GM18517 (cell line): Measurements from ENCODE around the gene CXXC4.

ENCODE experiments used
- ATAC-seq: cut with Tn5 transposase; IDR thresholded peaks from one replicate; pipeline ENCODE4 v1.9.1; 2021; ENCODE audit warnings: mild to moderate bottlenecking, moderate library complexity; ENCODE audit not compliant: unreplicated experiment

The CXXC4 gene

DNA sequence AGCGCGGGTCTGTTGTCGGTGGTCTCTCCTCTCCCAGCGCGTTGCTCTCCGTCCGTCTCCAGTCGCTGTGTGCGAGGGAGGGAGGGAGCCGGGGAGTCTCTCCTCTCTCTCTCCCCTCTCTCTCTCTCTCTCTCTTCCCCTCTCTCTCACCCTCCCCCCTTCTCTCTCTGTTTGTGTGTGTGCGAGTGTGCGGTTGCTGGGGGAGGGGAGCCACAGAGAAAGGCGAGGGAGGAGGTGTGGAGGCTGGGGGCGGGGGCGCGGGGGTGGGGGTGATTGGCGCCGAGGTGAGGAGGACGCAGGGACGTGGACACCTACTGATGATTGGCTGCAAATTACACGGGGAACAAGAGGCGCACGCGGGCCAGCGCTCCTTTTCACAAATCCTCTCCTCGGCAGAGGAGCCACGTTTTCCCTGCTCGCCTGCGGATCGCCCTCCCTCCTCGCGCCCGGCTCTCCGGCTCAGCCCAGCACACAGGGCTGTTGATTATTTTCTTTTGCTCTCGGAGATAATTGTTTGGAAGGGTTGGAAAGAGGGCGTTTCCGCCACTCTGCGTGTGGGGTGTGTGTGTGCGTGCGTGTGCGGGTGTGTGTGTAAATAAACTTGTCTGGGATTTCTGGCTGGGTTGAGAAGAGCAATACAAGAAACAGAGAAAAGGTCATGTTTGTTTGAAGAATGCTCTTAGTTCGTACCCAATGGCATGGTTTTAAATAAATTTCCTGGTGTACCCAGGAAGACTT, at the start of gene CXXC4:
Gene CXXC4 (minus strand): TSS at position 73 of the 738 bp plus-strand sequence. CDS start 3,092 bp downstream, outside the sequence.
- ATAC-seq, result peak; percentile 21

DNA sequence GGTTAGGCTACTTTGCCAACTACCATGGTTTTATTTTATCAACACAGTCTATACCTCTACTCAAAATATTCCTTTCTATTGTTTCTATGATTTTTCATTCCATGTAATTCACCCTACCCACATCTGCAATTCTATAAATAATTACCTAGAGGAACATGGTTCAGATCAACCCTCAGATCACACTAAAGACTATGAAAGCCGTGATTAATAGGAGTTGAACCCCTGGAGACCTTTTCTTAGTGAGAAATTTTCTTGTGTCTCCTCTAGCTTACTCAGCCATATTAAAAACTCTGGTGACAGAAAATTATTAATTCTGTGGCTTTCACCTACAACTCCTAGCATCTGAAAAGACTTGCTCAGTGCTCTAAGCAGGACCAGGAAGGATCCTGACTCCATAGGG, 38.5 kb upstream of the CXXC4 start:
- ATAC-seq, result no peak

DNA sequence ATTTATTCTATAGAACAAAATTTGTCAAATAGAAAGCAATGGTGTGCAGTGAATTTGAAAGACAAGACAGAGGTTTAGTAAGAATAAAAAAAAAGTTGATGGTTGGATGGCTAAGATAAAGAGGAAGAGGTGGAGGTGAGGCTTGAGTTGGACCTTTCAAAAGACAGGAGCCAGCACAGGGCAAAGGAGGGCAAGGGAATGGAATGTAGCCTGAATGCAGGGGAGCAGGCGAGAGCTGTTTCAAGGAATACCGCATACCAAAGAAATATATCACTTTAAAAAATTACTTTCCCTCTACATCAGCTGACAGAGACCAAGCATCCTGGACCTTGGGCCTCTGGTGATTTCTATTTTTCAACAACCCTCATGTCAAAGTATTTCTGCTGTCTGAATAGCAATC, 38.0 kb upstream of the CXXC4 start:
- ATAC-seq, result no peak

DNA sequence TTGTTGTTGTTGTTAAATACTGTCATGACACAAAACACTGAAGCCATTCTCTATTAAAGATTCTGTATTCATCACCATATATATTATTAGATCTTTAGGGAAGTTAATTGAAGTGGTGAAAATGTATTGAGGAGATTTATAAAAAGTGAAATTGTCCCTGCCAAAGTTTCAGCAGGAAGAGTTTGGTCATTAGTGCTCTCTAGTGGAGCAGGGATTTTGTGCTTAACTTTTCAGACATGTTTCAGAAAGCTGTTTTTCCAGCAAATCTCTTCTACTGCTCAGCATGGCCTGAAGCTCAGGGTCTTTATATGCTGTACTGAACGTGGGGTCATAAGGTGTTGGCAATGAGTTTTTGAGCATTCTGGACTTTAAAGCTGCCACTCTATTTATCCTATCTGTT, 36.7 kb upstream of the CXXC4 start:
- no peak for ATAC-seq

DNA sequence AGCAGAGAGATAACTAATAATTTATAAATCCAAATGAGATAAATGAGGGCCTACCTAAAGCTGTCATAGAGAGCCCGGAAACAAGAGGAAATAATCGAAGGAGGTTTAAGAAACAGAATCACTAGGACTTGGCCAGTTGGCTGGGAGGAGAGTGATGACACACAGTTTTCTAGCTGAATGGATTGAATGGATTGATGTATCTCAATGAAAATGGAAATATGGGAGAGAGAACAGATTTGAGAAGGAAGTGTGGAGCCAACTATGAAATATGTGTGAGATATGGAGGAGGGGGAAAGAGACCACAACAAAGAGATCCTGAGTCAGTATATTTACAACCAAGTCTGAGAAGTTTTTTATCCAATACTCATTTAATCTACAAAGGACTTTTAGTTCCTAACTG, 35.7 kb upstream of the CXXC4 start:
- no peak for ATAC-seq

DNA sequence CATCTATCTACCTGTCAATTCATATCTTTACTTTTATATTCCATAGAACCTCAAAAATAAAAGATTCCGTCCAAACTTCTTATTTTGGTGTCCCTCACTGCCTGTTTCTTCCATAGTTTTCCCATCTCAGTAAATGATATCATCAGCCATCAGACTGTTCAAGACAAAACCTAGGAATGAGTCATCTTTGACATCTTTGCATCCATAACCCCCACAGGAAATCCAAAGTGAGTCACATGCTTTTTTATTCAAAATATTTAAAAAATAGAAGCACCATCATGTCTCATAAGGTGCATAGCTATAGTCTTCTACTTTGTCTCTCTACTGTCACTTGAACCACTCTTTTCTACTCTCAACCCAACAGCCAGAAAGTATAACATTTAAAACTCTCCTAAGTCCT, 29.9 kb upstream of the CXXC4 start:
- ATAC-seq, result no peak

DNA sequence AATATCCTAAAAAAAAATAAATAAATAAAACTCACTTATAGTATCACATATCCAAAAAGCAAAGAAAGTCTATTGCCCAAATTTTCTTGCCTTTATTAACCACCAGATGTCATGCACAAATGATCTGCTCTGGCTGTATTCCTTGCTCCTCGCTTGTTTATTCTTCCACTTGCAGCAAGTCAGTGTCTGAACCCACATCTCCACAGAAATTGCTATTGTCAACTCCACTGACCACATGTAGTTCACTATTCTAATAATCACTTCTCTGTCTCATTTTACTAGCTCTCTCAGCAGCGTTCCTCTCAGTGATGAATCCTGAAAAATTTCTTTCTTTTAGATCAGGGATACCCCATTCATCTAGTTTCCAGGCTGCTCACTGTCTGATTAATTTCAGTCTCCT, 29.3 kb upstream of the CXXC4 start:
- ATAC-seq, result no peak

DNA sequence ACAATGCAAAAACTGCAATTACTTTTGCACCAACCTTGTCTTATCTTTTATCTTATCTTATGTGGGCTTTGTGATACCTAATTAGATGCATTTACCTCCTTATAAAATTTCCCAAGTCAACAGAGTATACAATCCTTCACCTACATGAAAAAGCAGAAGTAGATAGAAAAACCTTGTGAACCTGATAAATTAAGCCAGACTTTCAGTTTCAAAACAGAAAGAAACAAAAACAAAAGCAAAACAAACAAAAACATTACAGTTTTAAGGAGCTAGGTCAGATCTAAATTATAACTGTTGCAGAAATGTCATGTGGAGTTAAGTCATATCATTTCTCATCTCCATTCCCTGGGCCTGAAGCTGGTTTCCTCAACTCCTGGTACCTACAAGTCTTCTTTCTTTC, 24.9 kb upstream of the CXXC4 start:
- ATAC-seq, result peak; percentile 95

DNA sequence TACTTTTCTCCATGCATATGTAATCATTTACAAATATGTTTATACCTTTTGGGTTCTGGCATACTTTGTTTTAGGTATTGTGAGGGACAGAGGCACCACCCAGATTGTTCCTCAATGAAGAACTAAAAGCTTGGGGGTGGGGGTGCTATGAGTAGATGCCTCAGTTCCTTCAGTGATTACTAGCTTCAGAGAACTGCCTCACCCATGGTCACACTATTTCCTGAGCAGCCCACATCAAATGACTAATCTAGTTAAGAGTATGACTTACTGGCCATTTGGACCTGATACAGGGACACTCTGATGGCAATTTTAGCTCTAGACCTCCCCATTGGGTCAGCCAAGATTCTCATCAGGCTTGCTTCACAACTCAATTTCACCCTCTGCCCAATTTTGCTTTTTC, 22.2 kb upstream of the CXXC4 start:
- ATAC-seq, result peak; percentile 55

DNA sequence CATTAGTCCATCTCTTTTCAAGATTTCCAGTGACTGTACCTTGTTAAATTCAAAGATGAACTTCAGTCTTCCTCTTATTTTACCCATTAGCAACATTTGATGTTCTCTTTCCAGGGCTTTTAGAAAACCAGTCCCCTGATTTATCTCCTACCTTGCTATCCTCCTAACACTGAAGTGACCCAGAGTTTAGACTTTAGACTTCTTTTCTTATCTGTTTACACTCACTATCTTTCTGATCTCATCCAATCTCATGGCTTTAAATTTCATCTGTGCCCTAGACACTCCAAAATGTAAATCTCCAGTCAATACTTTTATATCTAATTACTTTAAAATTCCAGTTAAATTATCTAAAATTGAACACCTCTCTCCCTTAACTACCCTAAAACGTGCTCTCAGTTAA, 13.5 kb upstream of the CXXC4 start:
- ATAC-seq, result no peak

DNA sequence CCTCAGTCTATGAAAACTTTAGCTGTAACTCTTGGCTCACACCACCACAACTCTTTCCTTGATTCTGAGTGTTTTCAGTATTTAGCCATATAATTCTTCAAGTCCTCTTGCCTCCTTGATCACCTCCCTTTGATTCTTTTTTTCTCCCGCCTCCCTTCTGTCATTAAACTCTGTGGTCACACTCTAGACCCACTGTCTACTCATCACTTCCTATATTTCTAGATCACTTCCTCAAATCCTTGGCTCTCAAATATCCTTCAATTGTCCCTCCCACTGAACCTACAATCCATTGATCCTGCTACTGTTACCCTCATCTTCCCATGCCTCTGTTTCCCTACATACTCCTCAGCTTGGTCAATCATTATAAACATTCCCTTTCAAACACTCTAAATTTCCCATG, 12.4 kb upstream of the CXXC4 start:
- no peak for ATAC-seq

DNA sequence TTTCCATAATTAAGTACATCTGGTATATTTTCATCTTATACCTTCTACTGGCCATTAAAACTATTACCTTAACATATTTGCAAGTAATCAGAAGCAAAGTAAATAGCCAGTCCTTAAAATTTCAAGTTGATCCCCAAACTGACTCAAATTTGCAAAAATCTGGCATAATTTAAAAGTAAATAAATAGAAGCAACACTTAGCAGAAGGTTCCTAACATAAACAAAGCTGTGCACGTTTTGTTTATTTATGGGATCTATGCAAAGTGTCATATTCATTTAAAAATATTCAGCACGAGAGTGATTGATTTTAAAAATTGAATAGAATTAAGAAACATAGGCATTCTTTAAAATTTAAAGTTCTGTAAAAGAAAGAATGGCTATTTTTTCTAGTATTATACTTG, 9.8 kb upstream of the CXXC4 start:
- no peak for ATAC-seq

DNA sequence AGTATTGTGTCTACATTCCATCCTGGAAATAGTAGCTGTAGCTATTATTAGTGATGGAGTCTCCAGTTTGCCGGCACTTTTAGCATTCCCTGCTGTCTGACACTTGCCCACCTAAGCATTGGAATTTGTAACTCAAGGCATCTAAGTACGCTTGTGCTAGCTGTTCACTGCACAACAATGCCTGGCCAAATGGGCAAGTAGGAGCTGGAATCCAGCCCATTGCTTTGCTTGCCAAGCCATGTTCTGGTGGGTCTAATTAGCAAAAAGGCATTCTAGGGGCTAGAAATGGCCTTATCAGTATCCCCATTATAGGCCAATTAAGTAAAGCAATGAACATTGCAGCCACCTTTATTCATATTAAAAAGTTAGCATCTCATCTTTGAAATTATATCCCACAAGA, 7.8 kb upstream of the CXXC4 start:
- no peak for ATAC-seq

DNA sequence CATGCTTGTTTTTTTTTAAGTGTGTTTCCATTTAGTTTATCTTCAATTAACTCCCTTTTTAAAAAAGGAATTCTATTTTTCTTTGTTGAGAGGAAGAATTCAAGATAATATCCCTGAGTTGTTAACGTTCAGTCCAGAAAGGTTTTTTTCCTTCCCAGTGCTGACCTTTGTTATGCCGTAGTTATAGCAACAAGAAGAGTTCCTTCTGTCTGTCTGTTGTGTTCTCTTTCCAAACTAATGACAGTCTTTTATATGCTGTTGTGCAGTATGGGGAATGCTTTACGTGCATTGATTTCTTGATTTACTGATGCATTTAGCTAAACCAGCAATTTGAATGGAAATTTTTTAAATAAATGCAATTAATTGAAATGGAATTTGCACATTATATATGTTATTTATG, 6.6 kb upstream of the CXXC4 start:
- ATAC-seq, result no peak

DNA sequence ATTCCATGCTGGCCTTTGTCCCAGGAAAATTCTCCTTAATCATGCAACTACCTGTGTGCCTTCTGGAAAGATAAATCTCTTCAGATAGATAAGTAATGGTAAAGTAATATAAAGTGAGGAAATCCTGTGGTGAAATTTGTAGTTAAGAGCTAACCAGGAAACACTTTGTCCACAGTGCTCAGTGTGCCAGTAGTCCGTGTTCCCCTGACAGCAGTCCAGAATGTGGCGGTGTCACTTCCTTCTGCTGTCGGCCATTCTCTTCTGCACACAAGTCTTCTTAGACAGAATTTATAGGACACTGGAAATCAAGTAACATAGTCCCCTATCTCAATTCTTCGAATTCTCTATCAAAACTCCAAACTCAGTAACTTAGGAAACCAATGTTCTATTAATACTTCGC, 5.7 kb upstream of the CXXC4 start:
- no peak for ATAC-seq

DNA sequence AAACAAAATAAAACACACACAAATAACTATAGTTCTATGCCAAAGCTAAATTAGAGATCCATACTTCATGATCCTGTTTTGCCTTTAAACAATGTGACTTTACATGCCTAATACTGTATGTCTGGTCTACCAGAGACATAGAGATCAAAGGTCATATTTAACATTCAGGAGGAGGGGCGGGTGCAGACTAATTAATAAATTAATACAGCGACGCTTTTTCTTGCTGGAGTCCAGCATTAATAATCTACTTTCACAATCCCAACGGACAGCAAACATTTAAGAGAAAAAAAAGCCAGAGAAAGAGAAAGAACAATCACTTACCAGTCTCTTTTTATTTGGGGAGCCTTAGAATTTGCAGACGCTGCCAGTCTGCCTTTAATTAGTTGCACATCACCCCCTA, 509 bp downstream of the CXXC4 start:
- no peak for ATAC-seq

DNA sequence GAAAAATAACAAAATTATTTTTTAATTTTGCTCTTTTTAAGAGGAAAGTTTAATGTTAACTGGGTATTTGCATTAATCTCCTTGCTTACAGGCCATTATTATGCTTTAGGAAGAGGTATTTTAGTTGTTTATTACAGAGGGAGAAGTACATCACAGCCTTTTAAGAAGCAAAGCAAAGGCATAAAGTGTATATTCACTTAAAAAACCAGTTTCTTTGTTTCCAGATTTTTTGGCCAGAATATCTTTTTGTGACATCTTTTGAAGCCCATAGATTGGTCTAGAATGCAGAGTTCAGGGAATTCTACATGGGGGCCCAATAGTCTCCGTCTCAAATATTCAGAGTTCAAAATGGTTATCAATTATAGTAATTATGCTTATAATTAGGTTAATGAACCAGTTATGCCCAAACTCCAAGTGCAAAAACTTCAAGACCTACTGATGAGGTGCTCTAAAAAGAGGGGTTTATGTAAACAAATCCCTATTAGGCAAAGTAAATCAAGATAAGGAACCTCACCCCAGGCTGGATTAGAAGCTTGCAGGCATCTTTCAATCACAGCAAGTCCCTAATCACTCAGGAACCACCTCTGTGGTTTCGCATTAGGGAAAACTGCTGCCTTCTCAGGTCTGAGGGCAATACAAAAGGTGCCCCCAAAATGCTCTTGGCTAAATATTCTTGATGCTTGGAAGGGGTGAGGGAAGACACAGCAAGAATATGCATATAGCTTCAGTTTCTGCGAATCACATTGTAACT, 1.4 kb downstream of the CXXC4 start:
- no peak for ATAC-seq

DNA sequence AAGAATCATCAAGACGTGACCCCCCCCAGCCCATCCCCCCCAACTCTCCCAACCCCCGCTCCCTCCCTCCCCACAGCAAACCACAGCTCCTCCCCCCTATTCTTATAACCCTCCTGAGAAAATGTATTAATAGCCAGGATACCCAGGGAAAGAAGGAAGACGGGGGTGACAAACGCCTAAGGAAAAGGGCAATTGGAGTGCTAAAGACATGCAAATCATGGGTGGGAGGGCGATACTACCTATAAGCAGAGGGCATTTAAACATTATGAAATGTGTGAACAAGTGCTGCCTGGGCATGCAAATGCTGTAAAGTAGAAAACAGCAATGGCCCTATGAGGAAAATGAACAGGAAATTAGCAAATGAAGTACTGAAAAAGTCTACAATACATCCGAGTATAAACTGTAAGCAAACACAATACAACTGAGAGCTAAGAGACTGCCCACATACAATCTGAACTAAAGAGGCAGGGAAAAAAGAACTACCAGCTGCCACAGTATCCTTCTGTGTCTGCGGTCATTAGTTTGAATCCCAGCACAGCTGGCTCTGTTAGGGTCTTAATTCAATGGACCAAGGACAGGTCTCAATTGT, 2.4 kb downstream of the CXXC4 start:
- ATAC-seq, result peak; percentile 47

DNA sequence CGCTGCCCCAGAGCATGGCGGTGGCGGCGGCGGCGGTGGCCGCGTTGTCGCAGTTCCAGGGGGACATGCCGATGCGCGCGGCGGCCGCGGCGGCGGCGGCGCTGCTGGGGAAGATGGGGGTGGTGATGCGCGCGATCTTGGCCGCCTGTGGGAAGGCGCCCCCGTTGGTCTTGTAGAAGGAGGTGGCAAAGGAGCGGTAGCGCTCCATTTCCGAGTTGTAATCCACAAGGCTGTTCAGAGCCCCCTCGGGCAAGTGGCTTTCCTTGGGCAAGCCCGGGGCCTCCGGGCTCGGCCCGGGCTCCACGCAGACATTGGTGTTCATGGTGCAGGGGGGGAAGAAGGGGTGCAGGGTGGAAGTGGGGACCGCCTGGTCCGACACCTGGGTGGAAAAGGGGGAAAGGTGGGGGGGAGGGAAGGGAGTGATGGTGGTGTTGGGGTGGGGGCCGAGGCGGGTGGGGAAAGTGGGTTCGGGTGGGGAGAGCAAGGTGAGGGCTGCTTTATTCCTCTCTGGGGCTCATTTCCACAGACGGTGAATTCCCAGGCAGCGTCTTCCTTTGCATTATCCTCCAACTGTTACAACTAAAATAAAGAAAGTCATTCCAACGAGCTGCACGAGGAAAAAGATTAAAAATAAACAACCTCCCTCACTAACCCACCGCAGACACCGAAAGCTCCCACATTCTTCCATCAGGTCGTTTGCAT, 3.1 kb downstream of the CXXC4 start:
- ATAC-seq, result no peak

DNA sequence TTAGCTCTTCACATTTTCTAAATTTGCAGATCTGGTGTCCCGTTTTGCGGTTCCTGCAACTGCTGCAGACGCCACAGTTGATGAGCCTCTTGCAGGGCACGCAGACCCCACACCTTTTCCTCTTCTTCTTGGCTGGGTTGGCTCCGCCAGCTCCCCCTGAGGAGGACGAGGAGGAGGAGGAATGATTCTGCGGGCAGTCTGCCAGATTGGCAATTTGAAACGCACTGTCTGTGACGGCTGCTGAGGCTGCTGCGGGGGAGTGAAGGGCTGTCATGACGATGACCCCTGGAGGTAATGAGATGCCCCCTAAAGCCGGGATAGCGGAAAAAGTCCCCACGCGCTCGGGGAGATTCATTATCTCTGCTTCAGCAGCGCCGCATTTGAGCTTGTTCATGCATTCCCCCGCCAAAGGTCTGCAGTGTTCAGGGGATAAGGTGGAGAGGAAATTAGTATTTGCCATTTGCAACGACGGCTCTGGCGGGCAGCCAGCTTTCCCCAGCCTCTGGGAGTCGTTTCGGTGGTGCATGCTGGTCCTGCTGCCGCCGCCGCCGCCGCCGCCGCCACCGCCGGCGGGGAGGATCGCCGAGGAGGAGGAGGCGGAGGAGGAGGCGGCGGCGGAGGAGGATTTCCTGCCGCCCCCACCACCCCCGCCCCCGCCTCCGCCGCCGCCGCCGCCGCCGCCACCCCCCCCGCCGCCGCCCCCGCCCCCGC, 3.8 kb downstream of the CXXC4 start:
- ATAC-seq, result peak; percentile 0
